ENCODE measurements around the gene SHC3.
A peak's percentile ranks its signal among the peaks of the same experiment; 100 is the strongest.

Gene SHC3

DNA sequence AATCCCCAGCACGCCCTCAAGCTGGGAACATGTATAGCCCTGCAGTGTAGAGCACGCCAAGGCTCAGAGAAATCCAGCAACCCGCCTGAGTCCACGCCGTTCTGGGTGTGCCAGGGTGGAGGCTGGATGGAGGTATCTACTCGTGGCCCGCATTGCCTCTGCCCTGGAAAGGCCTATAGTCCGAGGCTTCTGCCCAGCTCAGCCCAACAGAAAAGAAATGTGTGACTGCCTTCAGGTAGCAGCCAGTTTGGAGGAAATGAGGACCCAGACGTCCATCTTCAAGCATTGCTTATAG is 169.1 kb downstream of the SHC3 start:
- TF ChIP-seq, protein P1, sequence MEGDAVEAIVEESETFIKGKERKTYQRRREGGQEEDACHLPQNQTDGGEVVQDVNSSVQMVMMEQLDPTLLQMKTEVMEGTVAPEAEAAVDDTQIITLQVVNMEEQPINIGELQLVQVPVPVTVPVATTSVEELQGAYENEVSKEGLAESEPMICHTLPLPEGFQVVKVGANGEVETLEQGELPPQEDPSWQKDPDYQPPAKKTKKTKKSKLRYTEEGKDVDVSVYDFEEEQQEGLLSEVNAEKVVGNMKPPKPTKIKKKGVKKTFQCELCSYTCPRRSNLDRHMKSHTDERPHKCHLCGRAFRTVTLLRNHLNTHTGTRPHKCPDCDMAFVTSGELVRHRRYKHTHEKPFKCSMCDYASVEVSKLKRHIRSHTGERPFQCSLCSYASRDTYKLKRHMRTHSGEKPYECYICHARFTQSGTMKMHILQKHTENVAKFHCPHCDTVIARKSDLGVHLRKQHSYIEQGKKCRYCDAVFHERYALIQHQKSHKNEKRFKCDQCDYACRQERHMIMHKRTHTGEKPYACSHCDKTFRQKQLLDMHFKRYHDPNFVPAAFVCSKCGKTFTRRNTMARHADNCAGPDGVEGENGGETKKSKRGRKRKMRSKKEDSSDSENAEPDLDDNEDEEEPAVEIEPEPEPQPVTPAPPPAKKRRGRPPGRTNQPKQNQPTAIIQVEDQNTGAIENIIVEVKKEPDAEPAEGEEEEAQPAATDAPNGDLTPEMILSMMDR (conservative IDR thresholded peaks at IDR 0.05; ENCODE audit: control insufficient read depth, insufficient read depth, low read depth, low read length) = no peak
- DNase-seq (ENCODE audit: low read depth) = no peak
- H3K4me3 ChIP-seq (ENCODE audit: control insufficient read depth, low read depth, low read length) = no peak overlapping the region

GRCh38 chr9:89008744-89009545 is 169.7 kb downstream of the SHC3 start:
- no peak for DNase-seq (ENCODE audit: low read depth)
- TF ChIP-seq, protein P1 (conservative IDR thresholded peaks at IDR 0.05; ENCODE audit: control insufficient read depth, insufficient read depth, low read depth, low read length) = peak; percentile 26
- H3K4me3 ChIP-seq (ENCODE audit: control insufficient read depth, low read depth, low read length) = no peak overlapping the region

GRCh38 chr9:89008055-89008743 is 170.4 kb downstream of the SHC3 start:
- no peak overlapping the region for H3K4me3 ChIP-seq (ENCODE audit: control insufficient read depth, low read depth, low read length)
- no peak for DNase-seq (ENCODE audit: low read depth)
- TF ChIP-seq, protein P1 (conservative IDR thresholded peaks at IDR 0.05; ENCODE audit: control insufficient read depth, insufficient read depth, low read depth, low read length) = no peak

GRCh38 chr9:89006996-89007967 is 171.3 kb downstream of the SHC3 start:
- H3K4me3 ChIP-seq (ENCODE audit: control insufficient read depth, low read depth, low read length) = no peak overlapping the region
- no peak for DNase-seq (ENCODE audit: low read depth)
- TF ChIP-seq, protein P1 (conservative IDR thresholded peaks at IDR 0.05; ENCODE audit: control insufficient read depth, insufficient read depth, low read depth, low read length) = no peak

GRCh38 chr9:89006267-89006666 is 172.4 kb downstream of the SHC3 start:
- no peak overlapping the region for H3K4me3 ChIP-seq (ENCODE audit: control insufficient read depth, low read depth, low read length)
- no peak for DNase-seq (ENCODE audit: low read depth)
- TF ChIP-seq, protein P1 (conservative IDR thresholded peaks at IDR 0.05; ENCODE audit: control insufficient read depth, insufficient read depth, low read depth, low read length) = no peak

DNA sequence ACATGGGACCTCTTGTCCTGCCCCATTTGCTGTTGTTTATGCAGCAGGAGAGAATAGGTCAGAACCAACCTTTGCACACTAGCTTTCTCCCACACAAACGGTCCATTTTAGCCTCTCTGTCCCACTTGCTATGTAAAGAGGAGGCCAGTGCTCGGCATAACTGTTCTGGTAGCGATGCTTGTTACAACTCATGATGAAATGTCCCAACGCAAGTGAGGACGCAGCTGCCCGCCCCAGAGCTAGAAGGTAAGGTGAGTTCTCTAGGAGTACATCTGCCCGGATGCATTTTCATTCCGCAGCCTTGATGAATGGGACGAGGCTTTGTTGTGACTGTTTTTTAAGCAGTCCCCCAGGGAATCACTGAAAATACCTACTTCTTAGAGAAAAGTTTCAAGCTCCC is 173.3 kb downstream of the SHC3 start:
- no peak overlapping the region for H3K4me3 ChIP-seq (ENCODE audit: control insufficient read depth, low read depth, low read length)
- no peak for DNase-seq (ENCODE audit: low read depth)
- TF ChIP-seq, protein P1 (conservative IDR thresholded peaks at IDR 0.05; ENCODE audit: control insufficient read depth, insufficient read depth, low read depth, low read length) = no peak

Data from fibroblast of mammary gland (primary cell).